Spleen (tissue), 11 donors: ENCODE data around the gene HABP2. TPM values are rescaled to one million over a fixed set of nuclear protein-coding genes. Genes with fewer than 3 reads are reported as not detected.

Source experiments
- DNase-seq: peaks from one replicate; pipeline ENCODE4 v3.0.0-alpha.2; 2020
- H3K27ac ChIP-seq, 8 donors: fragments of 200-600 bp; sonication (generic) in 7 of 8; 1 replicate in 4 of 8; 2 replicates in 4 of 8; pipeline versions ENCODE4 v1.5.0 to v1.8.0; 2016 to 2021; ENCODE audit warnings: inconsistent platforms in 4 of 8, mild to moderate bottlenecking in 4 of 8, moderate library complexity in 1 of 8
- H3K27me3 ChIP-seq, 7 donors: fragments of 200-600 bp; sonication (generic) in 6 of 7; replicated peaks in 1 of 7; 1 replicate in 4 of 7; 2 replicates in 3 of 7; pipeline versions ENCODE4 v1.5.0 to v1.8.0; 2016 to 2021; ENCODE audit warnings: inconsistent platforms in 3 of 7, mild to moderate bottlenecking in 1 of 7
- H3K36me3 ChIP-seq, 6 donors: fragments of 200-600 bp; sonication (generic) in 5 of 6; 1 replicate in 4 of 6; 2 replicates in 2 of 6; pipeline versions ENCODE4 v1.5.0 to v1.8.0; 2016 to 2021; ENCODE audit warnings: inconsistent platforms in 2 of 6
- H3K4me1 ChIP-seq, 6 donors: fragments of 200-600 bp; sonication (generic) in 5 of 6; 1 replicate in 3 of 6; 2 replicates in 3 of 6; pipeline versions ENCODE4 v1.5.0 to v1.8.0; 2016 to 2021; ENCODE audit warnings: inconsistent platforms in 3 of 6
- H3K4me3 ChIP-seq, 8 donors: fragments of 200-600 bp; sonication (generic) in 7 of 8; 1 replicate in 4 of 8; 2 replicates in 4 of 8; pipeline versions ENCODE4 v1.5.0 to v1.8.0; 2016 to 2021; ENCODE audit warnings: inconsistent platforms in 4 of 8, mild to moderate bottlenecking in 4 of 8, moderate library complexity in 2 of 8
- H3K9me3 ChIP-seq, 8 donors: fragments of 200-600 bp; sonication (generic) in 7 of 8; 1 replicate in 4 of 8; 2 replicates in 4 of 8; pipeline versions ENCODE4 v1.5.0 to v1.8.0; 2016 to 2021; ENCODE audit warnings: inconsistent platforms in 4 of 8
- POLR2A ChIP-seq, 3 donors: fragments of 450-650 bp; IDR thresholded peaks; one replicate each; pipeline ENCODE4 v1.5.1; 2017; ENCODE audit warnings: antibody characterized with exemption in 3 of 3, mild to moderate bottlenecking in 1 of 3
- POLR2AphosphoS5 ChIP-seq, 3 donors: sonication (generic); formaldehyde crosslinking; IDR thresholded peaks; one replicate each; pipeline ENCODE4 v1.5.1; 2017; ENCODE audit warnings: antibody characterized with exemption in 3 of 3
- WGBS, 5 donors: extraction: QIAGEN DNeasy Blood & Tissue Kit in 3 of 5; methylation state at CpG; one replicate each; pipeline versions ENCODE4 v1.1.5 to v1.1.7; 2013 to 2018; 5-methylcytosine and 5-hydroxymethylcytosine counted together
- intact Hi-C: fragments of 100-400 bp; cut with DNase I; formaldehyde crosslinking; loops from one replicate; pipeline ENCODE4 v1.15.0; 2023; ENCODE audit warnings: low total_unique reads
- polyA plus RNA-seq, 3 donors: library from polyadenylated mRNA; stranded (reverse); fragments of 200-250 nt; gene quantifications; one replicate each; pipeline ENCODE4 v1.2.1, GENCODE V29; 2013
- total RNA-seq, 7 donors: library from RNA; depleted of rRNA in 3 of 7; stranded (reverse); fragments of >200 nt in 3 of 7; fragmentation: NEBNext Ultra II Directional in 4 of 7; extraction: Animal tissue kit (Norgen Biotek cat#: 25700) in 4 of 7; gene quantifications; one replicate each; pipeline versions ENCODE4 v1.1.0 to v1.2.1, GENCODE V29; 2016 to 2021
- TF ChIP-seq, protein P1 (sequence below), 11 experiments: fragments of 200-600 bp in 7 of 11; fragments of 450-650 bp in 4 of 11; sonication (generic) in 4 of 11; IDR thresholded peaks in 8 of 11; conservative IDR thresholded peaks in 3 of 11; 1 replicate in 7 of 11; 2 replicates in 4 of 11; pipeline versions ENCODE4 v1.4.0 to v1.8.0; 2016 to 2021; ENCODE audit warnings: antibody characterized with exemption in 11 of 11, inconsistent platforms in 4 of 11, mild to moderate bottlenecking in 1 of 11
- donor health status: healthy with polysubstance abuse.
- donor health status: DM: no; HTN: no; CAD: no; lungs with moderate emphysema.
- donor health status: DM: no; HTN: no; CAD: no.
- donor health status: Bipolar disorder and iron deficiency.
- donor health status: healthy.
- donor health status: DM: no; HTN: no; CAD: no.
- donor health status: DM: yes; HTN: yes; CAD: no.

Gene HABP2
- total and polyA plus RNA-seq, 10 donors = not detected

DNA sequence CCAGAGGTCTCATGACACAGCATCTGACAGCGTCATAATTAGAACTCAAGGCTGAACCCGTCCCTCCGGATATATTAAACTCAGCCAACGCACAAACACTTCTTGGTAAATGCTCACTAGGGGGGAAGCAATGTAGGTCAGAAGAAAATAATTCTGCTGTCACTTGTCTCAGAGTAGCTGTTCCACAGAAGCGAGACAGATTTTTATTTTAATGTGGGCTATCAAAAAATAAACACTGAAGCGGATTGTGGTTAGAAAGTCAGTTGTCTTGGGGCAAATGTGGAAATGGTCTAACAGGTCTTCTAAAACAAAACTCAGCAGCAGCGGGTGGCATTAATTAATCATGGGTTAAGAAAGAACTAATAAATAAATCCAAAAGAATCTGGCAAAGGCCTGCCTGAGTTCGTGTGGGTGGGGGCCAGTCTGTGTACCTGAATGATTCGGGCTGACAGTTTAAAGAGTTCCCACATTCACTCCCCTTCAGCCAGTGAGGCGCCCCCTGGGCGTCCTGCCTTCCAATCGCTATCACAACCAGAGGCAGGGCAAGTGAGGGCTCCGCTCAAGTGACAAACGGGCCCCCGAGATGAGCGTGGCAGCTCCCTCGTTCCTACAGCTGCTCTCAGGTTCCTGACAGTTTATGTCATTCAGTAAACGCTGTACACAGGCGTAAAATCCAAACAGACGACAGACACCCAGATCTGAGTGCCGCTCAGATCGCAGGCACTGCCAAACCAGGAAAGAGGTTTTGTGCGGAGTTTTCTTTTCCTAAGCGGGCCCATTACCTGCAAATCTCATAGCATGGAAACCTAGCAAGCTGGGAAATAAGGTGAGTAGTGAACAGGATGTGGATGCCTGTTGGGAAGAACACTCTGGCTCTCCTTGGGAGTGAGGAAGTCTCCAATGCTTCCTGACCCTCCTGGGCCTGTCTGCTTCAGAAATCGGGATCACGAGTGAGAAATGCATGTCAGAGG lies 58.1 kb downstream of the HABP2 start:
- no peak overlapping the region for H3K4me3 ChIP-seq
- H3K27ac ChIP-seq = no peak overlapping the region
- intact Hi-C loops = no loop called here
- no peaks in the 10 kb centered on the region for H3K9me3 ChIP-seq
- no peaks in the 10 kb centered on the region for H3K36me3 ChIP-seq
- 49 to 56% (median 53%) methylated on average over 26 of the region's 26 CpGs for WGBS, 5 donors
- H3K4me1 ChIP-seq = no peaks in the 10 kb centered on the region
- TF ChIP-seq POLR2A (IDR thresholded peaks at IDR 0.05) (no peak), POLR2AphosphoS5 (IDR thresholded peaks at IDR 0.05) (no peak)
- TF ChIP-seq, protein P1, sequence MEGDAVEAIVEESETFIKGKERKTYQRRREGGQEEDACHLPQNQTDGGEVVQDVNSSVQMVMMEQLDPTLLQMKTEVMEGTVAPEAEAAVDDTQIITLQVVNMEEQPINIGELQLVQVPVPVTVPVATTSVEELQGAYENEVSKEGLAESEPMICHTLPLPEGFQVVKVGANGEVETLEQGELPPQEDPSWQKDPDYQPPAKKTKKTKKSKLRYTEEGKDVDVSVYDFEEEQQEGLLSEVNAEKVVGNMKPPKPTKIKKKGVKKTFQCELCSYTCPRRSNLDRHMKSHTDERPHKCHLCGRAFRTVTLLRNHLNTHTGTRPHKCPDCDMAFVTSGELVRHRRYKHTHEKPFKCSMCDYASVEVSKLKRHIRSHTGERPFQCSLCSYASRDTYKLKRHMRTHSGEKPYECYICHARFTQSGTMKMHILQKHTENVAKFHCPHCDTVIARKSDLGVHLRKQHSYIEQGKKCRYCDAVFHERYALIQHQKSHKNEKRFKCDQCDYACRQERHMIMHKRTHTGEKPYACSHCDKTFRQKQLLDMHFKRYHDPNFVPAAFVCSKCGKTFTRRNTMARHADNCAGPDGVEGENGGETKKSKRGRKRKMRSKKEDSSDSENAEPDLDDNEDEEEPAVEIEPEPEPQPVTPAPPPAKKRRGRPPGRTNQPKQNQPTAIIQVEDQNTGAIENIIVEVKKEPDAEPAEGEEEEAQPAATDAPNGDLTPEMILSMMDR (IDR thresholded peaks at IDR 0.05 in 8 of 11, conservative IDR thresholded peaks at IDR 0.05 in 3 of 11) = no peak
- peaks cover 0 to 47% (median 0%) of the 10 kb centered on the region in 7 donors for H3K27me3 ChIP-seq
- no peak for DNase-seq

DNA sequence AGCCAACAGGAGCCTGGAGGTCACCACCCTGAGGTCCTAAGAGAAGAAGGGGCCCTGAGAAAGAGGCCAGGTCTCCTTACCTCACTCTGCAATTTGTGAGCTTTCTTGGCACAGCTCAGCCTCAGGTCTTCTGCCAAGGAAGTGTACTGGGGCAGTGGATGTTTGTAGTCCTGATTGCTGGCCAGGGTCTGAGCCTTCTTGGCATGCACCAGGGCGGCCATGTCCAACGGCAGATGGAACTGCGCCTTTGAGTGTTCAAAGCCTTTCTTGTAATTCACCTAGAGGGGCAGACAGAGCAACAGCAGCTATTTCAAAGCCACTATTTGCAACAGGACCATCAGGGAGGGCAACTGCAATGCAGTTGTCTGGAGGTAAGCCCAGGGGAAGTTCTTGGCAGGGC lies 59.3 kb downstream of the HABP2 start:
- Histone ChIP-seq H3K36me3 (no peaks in the 10 kb centered on the region), H3K9me3 (no peaks in the 10 kb centered on the region), H3K4me3 (no peak overlapping the region), H3K27ac (no peak overlapping the region), H3K4me1 (no peaks in the 10 kb centered on the region), H3K27me3 (peaks cover 0 to 53% (median 7%) of the 10 kb centered on the region in 7 donors)
- no peak for DNase-seq
- intact Hi-C loops = no loop called here
- TF ChIP-seq, protein P1 (IDR thresholded peaks at IDR 0.05 in 8 of 11, conservative IDR thresholded peaks at IDR 0.05 in 3 of 11) = no peak
- TF ChIP-seq POLR2AphosphoS5 (IDR thresholded peaks at IDR 0.05) (no peak), POLR2A (IDR thresholded peaks at IDR 0.05) (no peak)
- 77 to 96% (median 93%) methylated on average over 3 of the region's 3 CpGs for WGBS, 5 donors

GRCh38 chr10:113613427-113613826 lies 60.6 kb downstream of the HABP2 start:
- TF ChIP-seq, protein P1 (IDR thresholded peaks at IDR 0.05 in 8 of 11, conservative IDR thresholded peaks at IDR 0.05 in 3 of 11) = no peak
- no peak for TF ChIP-seq POLR2AphosphoS5 (IDR thresholded peaks at IDR 0.05)
- no peak for TF ChIP-seq POLR2A (IDR thresholded peaks at IDR 0.05)
- DNase-seq = no peak
- intact Hi-C loops = no loop called here
- Histone ChIP-seq H3K27me3 (peaks cover 0 to 65% (median 14%) of the 10 kb centered on the region in 7 donors), H3K9me3 (no peaks in the 10 kb centered on the region), H3K27ac (no peak overlapping the region), H3K36me3 (no peaks in the 10 kb centered on the region), H3K4me1 (no peaks in the 10 kb centered on the region), H3K4me3 (no peak overlapping the region)
- WGBS, 5 donors = 74 to 86% (median 76%) methylated on average over 2 of the region's 2 CpGs

GRCh38 chr10:113613977-113614690 lies 61.3 kb downstream of the HABP2 start:
- no peak for TF ChIP-seq POLR2A (IDR thresholded peaks at IDR 0.05)
- TF ChIP-seq POLR2AphosphoS5 (IDR thresholded peaks at IDR 0.05) = no peak
- TF ChIP-seq, protein P1 (IDR thresholded peaks at IDR 0.05 in 8 of 11, conservative IDR thresholded peaks at IDR 0.05 in 3 of 11) = no peak
- no peaks in the 10 kb centered on the region for H3K9me3 ChIP-seq
- intact Hi-C loops = no loop called here
- 67 to 76% (median 71%) methylated on average over 15 of the region's 15 CpGs for WGBS, 5 donors
- no peak overlapping the region for H3K4me3 ChIP-seq
- no peaks in the 10 kb centered on the region for H3K4me1 ChIP-seq
- H3K27me3 ChIP-seq = peaks cover 0 to 65% (median 15%) of the 10 kb centered on the region in 7 donors
- no peak overlapping the region for H3K27ac ChIP-seq
- no peak for DNase-seq
- no peaks in the 10 kb centered on the region for H3K36me3 ChIP-seq
